Measurements from ENCODE around the gene COL8A2.

Gene COL8A2

GRCh38 chr1:36128126-36128904 is 3.3 kb upstream of the COL8A2 start:
- H3K4me3 ChIP-seq = no peak overlapping the region
- no peak overlapping the region for H3K27ac ChIP-seq
- no peak for DNase-seq (ENCODE audit: low spot score)
- TF ChIP-seq CTCF (IDR thresholded peaks at IDR 0.05) = no peak

- DNase-seq (ENCODE audit: low spot score) = no peak
- no peak overlapping the region for H3K4me3 ChIP-seq
- H3K27ac ChIP-seq = no peak overlapping the region
- no peak for TF ChIP-seq CTCF (IDR thresholded peaks at IDR 0.05)
Observed at GRCh38 chr1:36126797-36127500, 1.9 kb upstream of the COL8A2 start.

GRCh38 chr1:36126005-36126716 is 1.1 kb upstream of the COL8A2 start:
- no peak for DNase-seq (ENCODE audit: low spot score)
- TF ChIP-seq CTCF (IDR thresholded peaks at IDR 0.05) = no peak
- Histone ChIP-seq H3K27ac (peak overlapping the region in 1 of 2 donors; percentile 93), H3K4me3 (peak overlapping the region; percentile 86)

- DNase-seq (ENCODE audit: low spot score) = no peak
- peak overlapping the region; percentile 86 for H3K4me3 ChIP-seq
- no peak for TF ChIP-seq CTCF (IDR thresholded peaks at IDR 0.05)
- H3K27ac ChIP-seq = peak overlapping the region; percentile 70 to 93
Observed at GRCh38 chr1:36124404-36125128, 456 bp downstream of the COL8A2 start.

DNA sequence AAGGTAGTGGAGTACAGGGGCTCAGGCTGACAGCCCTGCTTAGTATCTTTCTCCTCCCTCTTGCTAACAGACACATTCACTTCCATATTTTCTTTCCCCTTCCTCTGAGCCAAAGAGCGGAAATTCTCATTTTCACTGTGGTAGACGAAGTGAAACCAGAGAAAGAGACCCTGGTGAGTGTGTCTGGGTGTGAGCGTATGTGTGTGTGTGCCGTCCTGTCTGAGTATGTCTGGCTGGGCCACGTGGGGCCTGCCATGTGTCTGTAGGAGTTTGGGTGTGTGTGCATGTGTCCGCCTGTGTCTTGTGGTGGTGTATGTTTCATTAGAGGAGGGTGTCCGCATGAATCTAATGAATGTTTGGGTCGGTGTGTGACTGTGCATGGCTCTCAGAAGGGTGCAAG is 1.7 kb downstream of the COL8A2 start:
- peak overlapping the region in 1 of 2 donors; percentile 93 for H3K27ac ChIP-seq
- DNase-seq (ENCODE audit: low spot score) = no peak

More for the DNA sequence above, 1.7 kb downstream of the COL8A2 start:
- no peak for TF ChIP-seq CTCF (IDR thresholded peaks at IDR 0.05)
- peak overlapping the region; percentile 86 for H3K4me3 ChIP-seq

Measured in coronary artery (tissue), 2 donors.